Stimulated activated naive CD4-positive, alpha-beta T cell treated with Interleukin-2 at 50 U/mL for 16 hours (primary cell): ENCODE data around the gene SUOX.
"Not testable (repeated sequence)": the region's sequence is repeated elsewhere in the genome, so short reads cannot be mapped to it uniquely, and the experiment has no call there.

Experiments used
- DNase-seq: peaks from one replicate; lab custom pipeline; 2025; lab: John Stamatoyannopoulos, UW

Gene SUOX

GRCh38 chr12:55983232-55983842 lies 13.7 kb upstream of the SUOX start:
- no peak for DNase-seq

- DNase-seq = no peak
Observed at GRCh38 chr12:55984861-55985260, 12.2 kb upstream of the SUOX start.

GRCh38 chr12:55985341-55985740 lies 11.7 kb upstream of the SUOX start:
- DNase-seq = no peak

- DNase-seq = not testable (repeated sequence)
Observed at GRCh38 chr12:55985976-55986375, 11.1 kb upstream of the SUOX start.

- no peak for DNase-seq
Observed at GRCh38 chr12:55991110-55991509, 6.0 kb upstream of the SUOX start.

GRCh38 chr12:55993230-55993853 lies 3.7 kb upstream of the SUOX start:
- no peak for DNase-seq

GRCh38 chr12:55995366-55995765 lies 1.7 kb upstream of the SUOX start:
- no peak for DNase-seq

- peak; percentile 37 for DNase-seq
Observed at GRCh38 chr12:55996201-55996714, 818 bp upstream of the SUOX start.

GRCh38 chr12:55997535-55997859 lies 421 bp downstream of the SUOX start:
- DNase-seq = no peak

- DNase-seq = not testable (repeated sequence)
Observed at GRCh38 chr12:55999522-55999921, 2.4 kb downstream of the SUOX start.

- DNase-seq = not testable (repeated sequence)
Observed at GRCh38 chr12:55999999-56000540, 3.0 kb downstream of the SUOX start.

GRCh38 chr12:56001487-56002100 lies 4.5 kb downstream of the SUOX start:
- no peak for DNase-seq

- not testable (repeated sequence) for DNase-seq
Observed at GRCh38 chr12:56003376-56003775, 6.3 kb downstream of the SUOX start.

GRCh38 chr12:56004211-56004610 lies 7.1 kb downstream of the SUOX start:
- no peak for DNase-seq

GRCh38 chr12:56007564-56008559 lies 10.8 kb downstream of the SUOX start:
- DNase-seq = peak; percentile 67

- no peak for DNase-seq
Observed at GRCh38 chr12:56010111-56010570, 13.1 kb downstream of the SUOX start.

- no peak for DNase-seq
Observed at GRCh38 chr12:56011509-56012090, 14.5 kb downstream of the SUOX start.

GRCh38 chr12:56013482-56013881 lies 16.4 kb downstream of the SUOX start:
- DNase-seq = no peak

GRCh38 chr12:56014205-56014604 lies 17.1 kb downstream of the SUOX start:
- DNase-seq = no peak

GRCh38 chr12:56017181-56017580 lies 20.1 kb downstream of the SUOX start:
- DNase-seq = no peak

GRCh38 chr12:56018356-56018755 lies 21.3 kb downstream of the SUOX start:
- DNase-seq = no peak
